ENCODE measurements around the gene ARSG.
A peak's percentile ranks its signal among the peaks of the same experiment; 100 is the strongest.

ARSG gene

GRCh38 chr17:68383443-68384321 is 92.4 kb downstream of the ARSG start:
- H3K27ac ChIP-seq: peak overlapping the region; percentile 11; the same call in 1 of the 2 replicates
- TF ChIP-seq, protein P1, sequence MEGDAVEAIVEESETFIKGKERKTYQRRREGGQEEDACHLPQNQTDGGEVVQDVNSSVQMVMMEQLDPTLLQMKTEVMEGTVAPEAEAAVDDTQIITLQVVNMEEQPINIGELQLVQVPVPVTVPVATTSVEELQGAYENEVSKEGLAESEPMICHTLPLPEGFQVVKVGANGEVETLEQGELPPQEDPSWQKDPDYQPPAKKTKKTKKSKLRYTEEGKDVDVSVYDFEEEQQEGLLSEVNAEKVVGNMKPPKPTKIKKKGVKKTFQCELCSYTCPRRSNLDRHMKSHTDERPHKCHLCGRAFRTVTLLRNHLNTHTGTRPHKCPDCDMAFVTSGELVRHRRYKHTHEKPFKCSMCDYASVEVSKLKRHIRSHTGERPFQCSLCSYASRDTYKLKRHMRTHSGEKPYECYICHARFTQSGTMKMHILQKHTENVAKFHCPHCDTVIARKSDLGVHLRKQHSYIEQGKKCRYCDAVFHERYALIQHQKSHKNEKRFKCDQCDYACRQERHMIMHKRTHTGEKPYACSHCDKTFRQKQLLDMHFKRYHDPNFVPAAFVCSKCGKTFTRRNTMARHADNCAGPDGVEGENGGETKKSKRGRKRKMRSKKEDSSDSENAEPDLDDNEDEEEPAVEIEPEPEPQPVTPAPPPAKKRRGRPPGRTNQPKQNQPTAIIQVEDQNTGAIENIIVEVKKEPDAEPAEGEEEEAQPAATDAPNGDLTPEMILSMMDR (conservative IDR thresholded peaks at IDR 0.05): no peak
- no peak for TF ChIP-seq ZFX (IDR thresholded peaks at IDR 0.05)

- no peak overlapping the region; the same call in 1 of the 2 replicates for H3K27ac ChIP-seq
- TF ChIP-seq, protein P1 (conservative IDR thresholded peaks at IDR 0.05): no peak
- no peak for TF ChIP-seq ZFX (IDR thresholded peaks at IDR 0.05)
These were observed 93.2 kb downstream of the ARSG start for GRCh38 chr17:68384471-68384870.

DNA sequence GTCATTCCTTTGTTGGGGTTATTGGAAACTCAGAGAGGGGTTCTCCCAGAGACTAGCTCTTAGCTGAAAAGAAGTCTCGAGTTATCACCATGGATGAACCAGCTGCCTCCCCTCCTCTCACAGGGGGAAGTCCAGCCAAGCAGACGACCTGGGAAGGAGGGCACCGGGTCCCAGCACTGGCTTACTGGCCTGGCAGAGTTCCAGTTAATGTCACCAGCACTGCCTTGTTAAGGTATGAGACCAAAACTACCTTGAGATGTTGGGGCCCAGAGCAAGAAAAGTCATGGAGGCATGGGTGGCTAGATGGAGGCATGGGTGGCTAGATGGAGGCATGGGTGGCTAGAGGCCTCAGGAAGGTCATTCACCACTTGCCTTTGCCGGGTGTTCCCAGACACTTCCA is 93.6 kb downstream of the ARSG start:
- no peak overlapping the region; the same call in 1 of the 2 replicates for H3K27ac ChIP-seq

GRCh38 chr17:68385490-68386215 is 94.4 kb downstream of the ARSG start:
- no peak for TF ChIP-seq ZFX (IDR thresholded peaks at IDR 0.05)
- TF ChIP-seq, protein P1 (conservative IDR thresholded peaks at IDR 0.05): no peak
- peak overlapping the region; percentile 59 for H3K27ac ChIP-seq

More for the DNA sequence above, 93.6 kb downstream of the ARSG start:
- TF ChIP-seq ZFX (IDR thresholded peaks at IDR 0.05): no peak
- TF ChIP-seq, protein P1 (conservative IDR thresholded peaks at IDR 0.05): no peak

DNA sequence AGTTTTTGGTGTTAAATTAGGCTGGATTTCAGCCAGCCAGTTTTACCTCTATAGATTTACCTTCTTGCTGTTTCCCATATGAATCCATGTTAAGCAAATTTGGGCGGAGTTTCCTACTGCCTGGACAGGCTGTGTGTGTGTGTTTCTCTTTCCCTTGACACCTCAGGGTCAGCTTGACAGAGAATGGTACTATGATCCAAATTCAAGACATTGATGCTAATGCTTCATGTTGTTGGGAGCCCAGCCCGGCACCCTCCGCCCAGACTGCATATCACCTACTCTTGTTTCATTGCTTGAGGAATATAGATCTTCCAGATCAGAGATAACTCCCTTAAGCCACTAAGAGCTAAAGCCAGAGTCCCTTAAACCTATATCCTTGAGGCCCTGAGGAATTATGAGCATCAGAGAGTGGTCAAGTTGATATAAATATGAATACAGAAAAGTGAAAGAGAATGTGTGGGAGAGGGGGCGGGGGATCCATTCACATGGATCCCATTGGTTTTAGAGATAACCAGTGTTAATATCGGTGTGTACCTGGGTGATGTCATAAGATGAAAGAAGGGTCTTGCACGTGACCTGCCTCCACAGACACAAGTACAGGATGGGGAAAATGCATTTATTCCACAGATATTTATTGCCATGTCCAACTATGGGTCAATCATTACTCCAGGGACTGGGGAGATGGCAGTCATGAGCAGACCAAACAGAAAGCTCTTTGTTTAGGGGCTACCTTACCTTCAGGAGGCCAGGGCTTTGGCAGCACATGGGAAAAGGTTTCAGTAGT is 96.3 kb downstream of the ARSG start:
- H3K27ac ChIP-seq: peak overlapping the region; percentile 59

DNA sequence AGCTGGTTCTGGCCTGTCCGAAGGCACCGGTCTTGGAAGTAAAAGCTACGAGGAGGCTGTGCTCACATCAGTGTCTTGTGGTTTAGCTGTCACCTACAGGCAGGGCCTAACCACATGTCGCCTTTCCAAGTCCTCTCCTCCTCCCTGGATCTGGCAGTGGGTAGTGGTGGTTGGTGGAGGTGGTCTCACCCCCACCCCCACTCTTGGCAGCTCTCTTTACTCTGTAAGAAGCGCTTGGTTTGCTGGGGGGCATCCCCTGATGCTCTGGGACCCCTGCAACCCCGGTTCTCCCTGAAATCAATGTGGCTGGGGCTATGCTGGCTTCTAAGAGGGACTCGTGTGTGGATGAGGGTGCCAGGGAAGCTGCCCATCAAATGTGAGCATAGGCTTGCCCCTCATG is 97.7 kb downstream of the ARSG start:
- H3K27ac ChIP-seq: no peak overlapping the region
- no peak for TF ChIP-seq ZFX (IDR thresholded peaks at IDR 0.05)
- TF ChIP-seq, protein P1 (conservative IDR thresholded peaks at IDR 0.05): no peak

More for the DNA sequence above, 96.3 kb downstream of the ARSG start:
- TF ChIP-seq, protein P1 (conservative IDR thresholded peaks at IDR 0.05): no peak
- no peak for TF ChIP-seq ZFX (IDR thresholded peaks at IDR 0.05)

All from C4-2B (cell line).